HG03378 (cell line): ENCODE data around the gene USP3.
A peak's percentile ranks its signal among the peaks of the same experiment; 100 is the strongest.
"Not testable (repeated sequence)": the region's sequence is repeated elsewhere in the genome, so short reads cannot be mapped to it uniquely, and the experiment has no call there.

Experiments
- ATAC-seq: cut with Tn5 transposase; IDR thresholded peaks from one replicate; pipeline ENCODE4 v1.9.1; 2021; ENCODE audit warnings: mild to moderate bottlenecking, moderate library complexity; ENCODE audit not compliant: unreplicated experiment

The USP3 gene

GRCh38 chr15:63605036-63605435 lies 100.6 kb downstream of the USP3 start:
- ATAC-seq: no peak

GRCh38 chr15:63605816-63606215 lies 101.4 kb downstream of the USP3 start:
- ATAC-seq: no peak

GRCh38 chr15:63606308-63606707 lies 101.9 kb downstream of the USP3 start:
- no peak for ATAC-seq

DNA sequence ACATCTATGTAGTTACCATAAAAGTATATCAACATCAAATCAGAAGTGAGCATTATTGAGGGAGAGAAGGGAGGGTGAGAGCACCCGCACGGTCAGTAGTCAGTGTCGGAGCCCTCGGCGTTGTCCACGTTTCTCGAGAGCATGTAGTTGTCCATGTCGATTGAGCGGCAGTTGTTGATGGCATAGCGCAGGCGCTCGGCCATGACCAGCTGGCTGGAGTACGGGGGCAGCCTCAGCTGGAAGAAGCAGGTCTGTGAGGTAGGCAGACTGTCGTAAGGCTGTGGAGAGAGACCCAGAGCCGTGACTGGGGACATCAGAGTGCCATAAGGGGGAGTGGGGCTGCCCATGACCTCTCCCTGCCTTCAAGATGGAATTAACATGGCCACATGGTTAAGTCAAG lies 104.6 kb downstream of the USP3 start:
- no peak for ATAC-seq

DNA sequence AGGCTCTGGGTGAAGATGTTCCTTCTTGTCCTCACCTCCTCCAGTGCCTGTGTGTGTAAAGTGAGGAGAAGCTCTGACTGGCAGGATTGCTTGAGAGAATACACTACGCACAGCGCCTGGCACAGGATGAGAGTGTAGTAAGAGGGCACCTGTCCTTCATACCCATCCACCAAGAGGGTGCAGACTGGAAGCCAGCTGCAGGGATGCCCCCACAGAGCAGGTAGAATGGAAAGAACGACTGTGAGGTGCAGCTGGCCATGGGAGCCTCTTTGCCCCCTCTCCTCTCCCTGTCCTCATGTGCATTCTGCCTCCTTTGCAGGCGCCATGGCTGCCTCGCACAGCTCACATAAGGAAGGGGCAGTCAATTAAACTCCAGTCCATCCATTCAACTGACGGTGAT lies 105.1 kb downstream of the USP3 start:
- ATAC-seq: no peak

DNA sequence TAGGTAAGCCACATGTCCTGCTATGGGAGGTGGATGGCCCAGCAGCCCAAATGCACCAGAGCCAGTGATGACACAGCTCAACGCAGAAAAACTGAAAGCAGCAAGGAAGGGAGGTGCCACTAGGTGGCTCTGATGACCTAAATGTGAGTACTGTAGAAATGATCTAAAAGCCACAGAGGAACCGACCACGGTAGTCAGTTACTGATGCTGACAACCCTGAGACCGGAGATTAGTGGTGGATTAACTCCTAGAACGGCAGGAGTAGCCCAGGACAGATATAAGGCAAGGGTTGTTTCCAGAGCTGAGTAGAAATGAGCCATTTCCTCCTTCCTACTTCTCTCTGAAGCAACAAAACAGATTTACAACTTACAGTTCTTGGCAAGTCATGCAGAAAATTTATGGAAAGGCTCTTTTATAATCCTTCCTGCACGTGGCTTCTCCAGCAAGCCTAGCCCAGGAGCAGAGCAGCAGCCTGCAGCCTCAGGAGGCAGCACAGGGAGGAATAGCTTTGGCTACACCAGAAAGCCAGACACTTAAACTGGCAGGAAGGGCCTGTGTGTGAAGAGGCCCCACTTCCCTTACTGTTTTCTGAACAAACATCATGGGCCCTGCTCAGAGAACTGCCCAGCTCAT lies 105.9 kb downstream of the USP3 start:
- peak; percentile 74 for ATAC-seq

DNA sequence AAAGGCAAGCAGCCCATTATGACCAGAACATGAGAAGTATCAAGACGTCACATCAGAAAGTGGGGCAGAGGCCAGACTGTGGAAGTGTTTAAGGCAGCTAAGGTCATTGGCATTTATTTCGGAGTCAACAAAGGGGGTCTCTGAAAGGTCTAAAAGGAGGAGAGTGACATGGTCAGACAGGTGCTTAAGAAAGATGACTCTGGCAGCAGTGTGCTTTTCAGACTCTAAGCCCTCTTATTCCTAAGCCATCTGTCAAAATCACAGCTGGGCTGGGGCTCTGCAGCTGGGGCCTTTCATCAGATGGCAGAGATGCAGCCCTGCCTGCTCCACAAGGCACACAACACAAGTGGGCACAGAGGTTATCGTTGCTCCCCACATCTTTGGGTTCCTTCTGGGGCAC lies 106.8 kb downstream of the USP3 start:
- no peak for ATAC-seq

DNA sequence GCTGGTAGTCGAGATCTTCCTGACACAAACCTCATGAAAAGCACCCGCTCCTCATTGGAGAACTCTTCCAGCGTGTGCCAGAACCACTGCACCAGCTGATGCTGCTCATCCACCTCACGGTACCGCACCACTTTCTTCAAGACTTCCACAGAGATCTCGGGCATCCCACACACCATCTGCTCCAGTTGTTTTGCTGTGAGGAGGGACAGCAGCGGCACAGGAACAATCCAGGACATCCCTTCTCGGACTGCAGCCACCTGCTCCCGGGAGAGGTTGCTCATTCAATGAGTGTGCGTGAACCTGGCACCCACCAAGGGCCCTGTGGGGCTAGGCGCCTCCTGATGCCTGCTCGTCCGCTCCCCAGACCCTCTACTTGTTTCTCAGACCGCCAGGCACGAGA lies 107.9 kb downstream of the USP3 start:
- ATAC-seq: no peak

- ATAC-seq: no peak
These were observed 111.5 kb downstream of the USP3 start for GRCh38 chr15:63615935-63616334.

- not testable (repeated sequence) for ATAC-seq
These were observed 112.8 kb downstream of the USP3 start for GRCh38 chr15:63617147-63617546.

- not testable (repeated sequence) for ATAC-seq
These were observed 113.2 kb downstream of the USP3 start for GRCh38 chr15:63617627-63618026.

GRCh38 chr15:63620760-63621159 lies 116.4 kb downstream of the USP3 start:
- ATAC-seq: not testable (repeated sequence)

DNA sequence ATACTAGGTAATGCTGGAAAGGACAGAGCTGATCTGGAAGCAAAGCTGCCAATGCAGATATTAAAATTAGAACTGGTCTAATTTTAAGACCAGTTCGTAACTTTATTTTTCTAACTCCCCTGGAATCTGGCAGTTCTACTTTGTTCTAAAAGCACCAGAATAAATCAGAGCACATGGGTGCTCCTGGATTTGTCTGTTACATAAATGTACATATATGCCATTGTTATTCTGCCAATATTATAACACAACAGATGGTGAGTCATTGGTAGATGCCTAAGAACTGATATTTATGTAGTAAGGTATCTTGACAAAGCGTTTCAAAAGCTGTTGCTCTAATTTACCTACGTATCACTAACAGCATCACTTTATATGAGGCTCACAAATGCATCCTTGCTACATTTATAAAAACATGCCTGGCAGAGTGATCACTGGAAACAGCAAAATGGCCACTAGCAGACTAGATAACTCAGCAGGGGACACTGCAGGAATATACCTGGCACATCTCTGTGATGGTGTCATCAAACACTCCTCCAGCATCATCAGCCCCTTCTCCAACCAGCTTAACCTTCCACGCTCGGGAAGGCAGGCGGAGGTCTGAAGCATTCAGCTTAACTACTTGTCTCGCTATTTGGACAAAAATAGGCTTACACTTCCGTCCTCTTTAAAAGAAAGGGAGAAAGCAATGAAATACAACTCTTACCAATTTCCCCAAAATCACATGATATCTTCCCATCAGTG lies 119.0 kb downstream of the USP3 start:
- ATAC-seq: no peak

DNA sequence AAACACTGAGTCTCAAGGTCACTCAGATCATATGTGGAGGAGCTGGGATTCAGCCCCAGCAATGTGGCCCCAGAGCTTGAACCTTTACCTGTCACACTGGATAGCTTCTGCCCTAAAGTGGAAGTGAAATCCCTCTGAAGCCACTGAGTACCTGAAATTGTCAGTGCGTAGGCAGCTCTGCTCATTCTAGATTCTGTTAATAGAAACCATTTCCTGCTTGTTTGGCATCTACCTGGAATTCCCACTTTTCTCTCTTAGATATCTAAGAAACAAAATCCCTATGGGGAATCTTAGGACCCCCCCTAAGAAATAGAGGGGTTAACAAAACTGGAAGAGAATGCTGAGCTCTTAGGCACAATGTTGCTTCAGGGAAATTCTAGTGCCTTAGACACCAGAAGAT lies 122.6 kb downstream of the USP3 start:
- no peak for ATAC-seq

GRCh38 chr15:63628123-63628822 lies 123.9 kb downstream of the USP3 start:
- ATAC-seq: no peak

- no peak for ATAC-seq
These were observed 125.8 kb downstream of the USP3 start for GRCh38 chr15:63630036-63630751.

GRCh38 chr15:63633312-63633711 lies 128.9 kb downstream of the USP3 start:
- ATAC-seq: no peak

DNA sequence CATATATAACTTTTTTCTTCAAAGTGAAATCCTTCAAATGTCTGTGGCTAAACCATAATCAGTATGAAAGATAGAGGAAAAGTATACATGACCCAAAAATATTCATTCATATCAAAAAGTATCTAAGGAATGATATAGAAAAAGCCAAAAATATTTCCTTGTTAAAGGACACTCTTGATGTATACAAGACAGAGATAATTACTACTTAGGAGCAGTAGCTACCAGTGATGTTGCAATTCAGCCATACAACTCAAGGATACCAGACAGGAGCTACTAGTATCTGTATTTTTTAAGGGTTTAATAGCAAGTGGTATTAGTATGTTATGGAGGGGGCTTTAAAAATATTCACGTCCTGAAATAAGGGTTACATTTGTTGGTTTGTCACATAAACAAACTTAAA lies 129.8 kb downstream of the USP3 start:
- no peak for ATAC-seq

DNA sequence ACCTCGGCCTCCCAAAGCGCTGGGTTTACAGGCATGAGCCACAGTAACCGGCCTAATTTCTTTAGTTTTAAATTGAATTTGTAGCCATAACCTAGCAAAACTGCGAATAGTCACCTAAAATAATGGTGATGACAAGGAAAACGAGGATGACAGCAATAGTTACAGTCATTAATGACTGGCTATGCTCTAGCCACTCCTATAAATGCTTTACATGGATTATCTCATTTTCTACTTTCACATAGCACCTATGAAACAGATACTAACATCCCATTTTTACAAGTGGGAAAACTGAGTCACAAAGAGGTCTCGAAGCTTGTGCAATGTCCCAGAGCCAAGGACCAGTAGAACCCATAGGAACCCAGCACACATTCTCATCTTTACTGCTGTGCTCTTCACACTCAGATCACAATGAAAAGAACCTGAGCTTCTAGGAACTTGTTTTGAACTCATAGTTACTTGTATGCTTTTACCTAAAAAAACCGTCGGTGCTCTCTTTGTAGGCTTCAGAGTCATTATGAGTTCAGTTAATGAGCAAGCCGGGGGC lies 132.2 kb downstream of the USP3 start:
- no peak for ATAC-seq

DNA sequence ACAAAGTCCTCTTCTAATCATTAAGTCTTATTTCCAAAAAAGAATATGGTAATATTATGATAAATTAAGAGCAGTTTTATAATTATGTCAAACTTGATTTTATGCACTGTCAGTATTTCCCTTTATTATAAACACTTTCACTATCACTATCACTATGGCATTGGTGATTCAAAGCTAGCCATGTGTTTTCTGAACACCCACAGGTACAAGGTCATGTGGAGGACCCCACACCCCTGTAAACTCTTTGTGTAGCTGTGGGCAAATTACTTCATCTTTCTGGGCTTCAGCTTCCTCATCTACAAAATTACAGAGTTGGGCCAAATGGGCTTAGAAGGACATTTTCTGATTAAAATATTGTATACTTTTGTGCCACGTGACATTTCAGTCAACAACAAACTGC lies 134.4 kb downstream of the USP3 start:
- ATAC-seq: no peak

DNA sequence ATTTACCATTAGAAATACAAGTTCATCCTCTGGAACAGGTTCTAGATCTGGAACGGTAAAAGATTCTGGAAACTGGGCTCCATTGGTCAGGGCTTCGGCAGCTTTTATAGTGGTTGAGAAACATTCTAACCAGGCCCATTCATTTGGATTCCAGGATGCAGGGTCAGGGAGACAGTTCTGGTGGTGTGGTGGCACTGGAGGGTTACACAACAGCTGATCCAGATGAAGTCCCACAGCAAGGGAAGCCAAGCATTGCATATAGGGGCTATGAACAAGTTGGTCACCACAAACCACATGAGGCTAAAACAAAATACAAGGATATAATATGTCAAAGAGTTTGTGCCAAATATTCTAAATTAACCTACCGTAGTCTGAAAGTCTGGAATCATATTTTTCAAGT lies 135.8 kb downstream of the USP3 start:
- no peak for ATAC-seq
